NAMALWA (cell line): ENCODE measurements around the gene PPP2CA.
A peak's percentile ranks its signal among the peaks of the same experiment; 100 is the strongest.

Experiments
- DNase-seq: peaks from one replicate; pipeline ENCODE4 v3.0.0-alpha.2; 2015; ENCODE audit warnings: low spot score

PPP2CA gene

GRCh38 chr5:134148316-134148715 is 77.6 kb downstream of the PPP2CA start:
- no peak for DNase-seq

GRCh38 chr5:134146651-134147518 is 79.0 kb downstream of the PPP2CA start:
- DNase-seq = no peak

GRCh38 chr5:134145779-134146581 is 79.9 kb downstream of the PPP2CA start:
- DNase-seq = peak; percentile 84

- no peak for DNase-seq
Measured at GRCh38 chr5:134145041-134145757, 80.7 kb downstream of the PPP2CA start.
